ENCODE results near the gene SMARCB1. TPM values are rescaled to one million over a fixed set of nuclear protein-coding genes. Genes with fewer than 3 reads are reported as not detected.
A peak's percentile ranks its signal among the peaks of the same experiment; 100 is the strongest.

Gene SMARCB1
- total and polyA plus RNA-seq, 12 donors, result 26.8 to 73.1 (median 39.8) TPM

DNA sequence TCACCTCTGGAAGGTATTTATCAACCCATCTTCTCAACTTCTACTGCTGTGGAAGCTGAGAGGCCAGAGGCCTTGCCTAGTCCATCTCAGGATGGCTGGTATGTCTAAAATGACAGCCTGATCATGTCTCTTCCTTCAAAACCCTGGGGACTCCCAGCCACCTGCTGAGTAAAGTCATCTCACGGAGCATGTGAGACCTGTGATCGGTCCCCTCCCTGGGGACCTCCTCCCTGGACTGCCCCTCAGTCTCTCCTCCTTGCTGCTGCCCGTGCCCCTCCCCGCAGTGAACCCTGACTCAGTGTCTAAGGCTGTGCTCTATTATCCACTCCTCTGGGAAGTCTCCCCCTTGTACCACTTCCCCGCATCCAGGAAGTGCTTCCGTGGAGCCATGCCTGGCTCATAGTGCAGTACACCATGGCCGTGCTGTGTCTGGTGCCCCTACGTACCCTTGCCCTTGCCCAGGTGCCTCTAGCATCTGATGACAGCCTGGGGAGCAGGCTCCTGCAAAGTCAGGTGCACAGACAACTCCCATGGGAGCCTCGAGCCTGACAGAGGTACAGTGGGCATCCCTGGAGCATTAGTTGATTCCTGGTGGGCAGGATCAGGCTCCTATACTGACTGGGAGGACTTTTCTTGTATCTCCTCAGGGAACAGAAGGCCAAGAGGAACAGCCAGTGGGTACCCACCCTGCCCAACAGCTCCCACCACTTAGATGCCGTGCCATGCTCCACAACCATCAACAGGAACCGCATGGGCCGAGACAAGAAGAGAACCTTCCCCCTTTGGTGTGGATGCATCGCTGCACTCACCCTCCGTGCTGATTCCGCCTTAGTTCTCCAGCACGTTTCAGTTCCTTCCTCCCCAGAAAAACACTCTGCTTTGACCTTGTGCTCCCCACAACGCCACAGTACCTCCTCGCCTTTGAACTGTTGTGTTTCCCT, 13.8 kb downstream of the SMARCB1 start:
- 89 to 91% methylated on average over 18 of the region's 18 CpGs for WGBS, 2 donors
- DNase-seq, result no peak
- TF ChIP-seq, protein P1, sequence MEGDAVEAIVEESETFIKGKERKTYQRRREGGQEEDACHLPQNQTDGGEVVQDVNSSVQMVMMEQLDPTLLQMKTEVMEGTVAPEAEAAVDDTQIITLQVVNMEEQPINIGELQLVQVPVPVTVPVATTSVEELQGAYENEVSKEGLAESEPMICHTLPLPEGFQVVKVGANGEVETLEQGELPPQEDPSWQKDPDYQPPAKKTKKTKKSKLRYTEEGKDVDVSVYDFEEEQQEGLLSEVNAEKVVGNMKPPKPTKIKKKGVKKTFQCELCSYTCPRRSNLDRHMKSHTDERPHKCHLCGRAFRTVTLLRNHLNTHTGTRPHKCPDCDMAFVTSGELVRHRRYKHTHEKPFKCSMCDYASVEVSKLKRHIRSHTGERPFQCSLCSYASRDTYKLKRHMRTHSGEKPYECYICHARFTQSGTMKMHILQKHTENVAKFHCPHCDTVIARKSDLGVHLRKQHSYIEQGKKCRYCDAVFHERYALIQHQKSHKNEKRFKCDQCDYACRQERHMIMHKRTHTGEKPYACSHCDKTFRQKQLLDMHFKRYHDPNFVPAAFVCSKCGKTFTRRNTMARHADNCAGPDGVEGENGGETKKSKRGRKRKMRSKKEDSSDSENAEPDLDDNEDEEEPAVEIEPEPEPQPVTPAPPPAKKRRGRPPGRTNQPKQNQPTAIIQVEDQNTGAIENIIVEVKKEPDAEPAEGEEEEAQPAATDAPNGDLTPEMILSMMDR (IDR thresholded peaks at IDR 0.05), result no peak
- no peaks in the 10 kb centered on the region for H3K27me3 ChIP-seq
- H3K36me3 ChIP-seq, result peaks cover 0 to 97% (median 64%) of the 10 kb centered on the region in 9 donors
- H3K9me3 ChIP-seq, result no peaks in the 10 kb centered on the region
- H3K27ac ChIP-seq, result no peak overlapping the region
- H3K4me3 ChIP-seq, result no peak overlapping the region
- intact Hi-C loops (cut with DNase I), result no loop called here
- no peaks in the 10 kb centered on the region for H3K4me1 ChIP-seq
- peak in 1 of 8 donors; percentile 12 for ATAC-seq

DNA sequence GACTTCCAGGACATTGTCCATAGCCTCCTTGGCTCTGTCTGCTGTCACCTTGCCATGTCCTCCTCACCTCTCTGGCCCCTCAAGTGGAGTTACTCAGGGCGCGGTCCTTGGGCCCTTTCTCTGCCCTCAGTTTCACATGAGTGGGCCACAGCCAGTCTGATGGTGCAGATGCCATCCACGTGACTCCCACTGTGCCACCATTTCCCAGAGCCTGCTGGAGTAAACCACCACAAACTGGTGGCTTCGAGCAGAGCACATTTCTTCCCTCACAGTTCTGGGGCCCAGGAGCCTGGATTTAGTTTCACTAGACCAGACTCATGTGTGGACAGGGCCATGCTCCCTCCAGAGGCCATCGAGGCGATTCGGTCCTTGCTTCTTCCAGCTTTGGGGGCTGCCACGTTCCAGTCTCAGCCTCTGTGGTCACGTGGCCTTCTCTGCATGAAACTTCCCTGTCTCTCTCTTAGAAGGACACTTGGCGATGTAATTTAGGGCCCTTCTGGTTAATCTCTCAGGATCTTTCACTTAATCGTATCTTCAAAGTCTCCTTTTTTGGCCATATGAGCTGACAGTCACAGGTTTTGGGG, 14.6 kb downstream of the SMARCB1 start:
- WGBS, 2 donors, result 94% methylated on average over 11 of the region's 11 CpGs
- intact Hi-C loops (cut with DNase I), result no loop called here
- Histone ChIP-seq H3K9me3 (no peaks in the 10 kb centered on the region), H3K27ac (no peak overlapping the region), H3K36me3 (peaks cover 0 to 97% (median 67%) of the 10 kb centered on the region in 9 donors), H3K4me1 (no peaks in the 10 kb centered on the region), H3K4me3 (no peak overlapping the region), H3K27me3 (no peaks in the 10 kb centered on the region)
- TF ChIP-seq, protein P1 (IDR thresholded peaks at IDR 0.05), result no peak
- no peak for DNase-seq
- ATAC-seq, result no peak

DNA sequence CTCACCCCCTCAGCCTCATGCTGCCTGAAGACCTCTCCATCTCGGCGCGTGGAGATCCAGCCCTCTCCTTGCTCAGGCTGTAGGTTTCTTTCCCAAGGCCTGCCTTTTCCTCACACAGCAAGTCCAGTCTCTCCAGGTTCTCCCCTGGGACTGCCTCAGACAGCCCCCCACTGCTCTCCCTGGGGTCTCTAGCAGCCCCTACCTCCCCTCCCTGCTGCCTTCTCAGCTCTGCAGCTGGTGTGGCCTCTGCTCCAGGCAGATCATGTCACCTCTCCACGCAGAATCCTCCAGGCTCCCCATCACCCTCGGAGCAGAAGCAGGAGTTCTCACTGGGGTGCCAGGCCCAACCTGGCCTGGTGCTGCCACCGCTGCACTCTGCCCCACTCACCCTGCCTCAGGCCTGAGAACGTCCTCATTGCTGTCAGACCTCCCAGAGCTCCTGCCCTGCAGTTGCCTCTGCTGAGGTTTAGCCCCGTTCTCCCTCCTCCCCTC, 15.2 kb downstream of the SMARCB1 start:
- no peaks in the 10 kb centered on the region for H3K4me1 ChIP-seq
- no peak for DNase-seq
- TF ChIP-seq, protein P1 (IDR thresholded peaks at IDR 0.05), result no peak
- no peak overlapping the region for H3K4me3 ChIP-seq
- no peaks in the 10 kb centered on the region for H3K9me3 ChIP-seq
- no peaks in the 10 kb centered on the region for H3K27me3 ChIP-seq
- intact Hi-C loops (cut with DNase I), result no loop called here
- 91 to 93% methylated on average over 8 of the region's 8 CpGs for WGBS, 2 donors
- ATAC-seq, result no peak
- peaks cover 0 to 98% (median 65%) of the 10 kb centered on the region in 9 donors for H3K36me3 ChIP-seq
- H3K27ac ChIP-seq, result no peak overlapping the region

DNA sequence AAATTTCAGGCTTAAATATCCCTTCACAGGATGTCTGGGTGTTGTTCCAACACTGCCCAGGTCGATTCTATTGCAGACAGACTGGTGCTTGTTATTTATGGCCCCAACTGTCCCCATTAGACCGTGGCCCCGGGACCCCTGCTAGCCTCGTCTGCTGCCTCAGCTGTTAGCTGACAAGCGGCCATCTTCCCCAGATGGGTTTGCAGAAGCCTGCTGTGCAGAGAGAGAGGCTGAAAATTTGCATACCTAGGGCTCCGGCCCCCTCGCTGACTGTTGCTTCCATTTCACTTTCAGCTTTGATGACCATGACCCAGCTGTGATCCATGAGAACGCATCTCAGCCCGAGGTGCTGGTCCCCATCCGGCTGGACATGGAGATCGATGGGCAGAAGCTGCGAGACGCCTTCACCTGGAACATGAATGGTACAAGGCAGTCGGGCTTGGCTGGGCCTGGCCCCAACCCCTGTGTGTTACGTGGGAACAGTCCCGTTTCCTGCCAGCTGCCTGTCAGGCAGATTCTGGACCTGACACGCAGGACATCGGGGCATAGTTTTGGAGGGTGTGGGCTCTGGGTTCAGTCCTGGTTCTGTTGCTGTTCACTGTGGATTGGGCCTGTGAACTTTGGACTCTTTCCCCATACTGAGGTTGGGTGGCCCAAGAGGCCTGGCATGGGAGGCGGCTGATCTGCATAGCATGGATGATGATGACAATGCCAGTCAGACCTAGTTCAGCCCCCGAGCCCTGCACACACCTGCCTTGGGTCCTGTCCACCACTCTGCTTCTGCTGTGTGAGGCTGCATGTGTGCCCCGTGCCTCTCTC, 16.4 kb downstream of the SMARCB1 start:
- no peak for DNase-seq
- Histone ChIP-seq H3K36me3 (peaks cover 0 to 100% (median 63%) of the 10 kb centered on the region in 9 donors), H3K9me3 (no peaks in the 10 kb centered on the region), H3K4me1 (no peaks in the 10 kb centered on the region), H3K27me3 (no peaks in the 10 kb centered on the region), H3K27ac (no peak overlapping the region), H3K4me3 (no peak overlapping the region)
- TF ChIP-seq, protein P1 (IDR thresholded peaks at IDR 0.05), result no peak
- WGBS, 2 donors, result 82% methylated on average over 21 of the region's 21 CpGs
- peak in 1 of 8 donors; percentile 23 for ATAC-seq
- intact Hi-C loops (cut with DNase I), result no loop called here

All from heart right ventricle (tissue), 16 donors.